ENCODE results near the gene LINGO3.

The LINGO3 gene

DNA sequence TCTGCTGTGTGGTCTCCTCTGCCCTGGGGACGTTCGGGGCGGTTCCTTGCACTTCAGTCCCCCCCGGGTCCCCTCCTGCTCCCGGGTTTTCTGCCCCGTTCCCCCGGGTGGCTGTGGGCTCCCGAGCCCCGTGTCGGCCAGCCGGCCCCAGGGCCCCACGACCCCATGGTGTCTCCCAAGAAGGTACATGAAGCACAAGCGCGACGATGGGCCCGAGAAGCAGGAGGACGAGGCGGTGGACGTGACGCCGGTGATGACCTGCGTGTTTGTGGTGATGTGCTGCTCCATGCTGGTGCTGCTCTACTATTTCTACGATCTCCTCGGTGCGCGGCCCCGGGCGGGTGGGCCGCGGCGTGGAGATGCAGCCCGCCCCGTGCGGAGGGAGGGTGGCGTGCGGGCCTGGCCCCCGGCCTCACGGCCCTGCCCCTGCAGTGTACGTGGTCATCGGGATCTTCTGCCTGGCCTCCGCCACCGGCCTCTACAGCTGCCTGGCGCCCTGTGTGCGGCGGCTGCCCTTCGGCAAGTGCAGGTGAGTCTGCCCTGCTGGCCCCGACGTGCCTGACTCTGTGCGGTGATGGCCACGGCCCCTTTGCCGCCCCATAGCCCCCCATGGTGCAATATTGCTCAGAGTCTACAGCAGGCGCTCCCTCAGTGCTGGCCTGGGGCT is 31.8 kb upstream of the LINGO3 start:
- no peak for DNase-seq (ENCODE audit: low spot score)

DNA sequence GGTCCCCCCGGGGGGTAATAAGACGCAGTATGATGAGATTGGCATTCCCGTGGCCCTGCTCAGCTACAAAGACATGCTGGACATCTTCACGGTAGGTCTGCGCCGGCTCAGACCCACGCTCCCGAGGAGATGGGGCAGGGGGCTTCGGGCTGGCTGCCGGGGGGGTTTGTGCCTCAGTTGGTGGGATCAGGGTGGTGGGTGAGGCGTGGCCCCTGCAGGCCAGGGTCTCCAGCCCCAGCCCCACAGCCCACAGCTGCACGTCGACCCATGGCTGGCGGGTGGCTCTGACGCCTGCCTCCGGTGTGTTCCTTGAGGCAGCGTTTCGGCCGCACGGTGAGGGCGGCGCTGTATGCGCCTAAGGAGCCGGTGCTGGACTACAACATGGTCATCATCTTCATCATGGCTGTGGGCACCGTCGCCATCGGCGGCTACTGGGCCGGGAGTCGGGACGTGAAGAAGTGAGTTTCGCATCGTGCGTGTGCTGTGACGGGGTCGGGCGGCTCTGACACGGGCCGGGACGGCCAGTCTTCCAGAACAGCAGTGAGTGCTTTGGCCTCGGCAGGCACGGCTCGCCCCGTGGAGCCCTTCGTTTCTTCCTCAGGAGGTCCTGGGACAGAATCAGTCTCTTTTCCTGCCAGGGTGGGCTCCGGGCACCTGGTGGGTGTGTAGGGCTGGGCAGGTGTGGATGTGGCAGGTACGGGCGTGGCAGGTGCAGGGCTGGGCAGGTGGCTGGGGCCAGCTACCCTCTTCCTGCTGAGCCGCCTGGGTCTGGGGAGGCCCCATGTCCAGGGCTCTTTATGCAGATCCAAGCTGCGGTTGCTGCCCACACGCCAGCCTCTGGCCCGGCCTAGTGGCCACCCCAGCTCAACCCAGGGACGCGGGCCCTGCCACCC is 31.0 kb upstream of the LINGO3 start:
- DNase-seq (ENCODE audit: low spot score): no peak

DNA sequence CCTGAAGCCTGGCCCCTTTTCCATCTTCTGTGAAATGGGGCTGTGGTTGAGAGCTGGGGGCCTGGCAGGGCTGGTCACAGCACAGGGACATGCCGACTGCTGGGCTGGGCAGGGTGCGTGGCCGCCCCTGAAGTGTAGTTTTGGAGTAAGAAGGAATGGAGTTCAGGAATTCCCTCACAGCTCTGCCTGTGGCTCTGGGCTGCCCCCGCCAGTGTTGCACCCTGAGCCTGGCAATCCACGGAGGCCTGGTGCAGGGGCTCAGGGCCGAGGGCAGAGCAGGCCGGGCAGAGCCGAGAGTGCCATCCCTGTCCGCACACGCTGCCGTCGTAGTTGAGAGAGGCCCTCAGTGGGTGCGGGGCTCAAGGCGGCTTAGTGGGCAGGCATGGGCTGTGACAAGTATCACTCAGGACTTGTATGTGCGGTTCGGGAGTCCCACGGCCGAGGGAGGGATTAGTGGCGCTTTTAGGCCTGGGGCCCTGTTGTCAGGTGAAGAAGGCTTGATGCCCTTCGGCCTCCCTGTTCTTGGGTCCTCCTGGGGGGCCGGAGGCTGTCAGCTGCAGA is 30.2 kb upstream of the LINGO3 start:
- DNase-seq (ENCODE audit: low spot score): no peak

DNA sequence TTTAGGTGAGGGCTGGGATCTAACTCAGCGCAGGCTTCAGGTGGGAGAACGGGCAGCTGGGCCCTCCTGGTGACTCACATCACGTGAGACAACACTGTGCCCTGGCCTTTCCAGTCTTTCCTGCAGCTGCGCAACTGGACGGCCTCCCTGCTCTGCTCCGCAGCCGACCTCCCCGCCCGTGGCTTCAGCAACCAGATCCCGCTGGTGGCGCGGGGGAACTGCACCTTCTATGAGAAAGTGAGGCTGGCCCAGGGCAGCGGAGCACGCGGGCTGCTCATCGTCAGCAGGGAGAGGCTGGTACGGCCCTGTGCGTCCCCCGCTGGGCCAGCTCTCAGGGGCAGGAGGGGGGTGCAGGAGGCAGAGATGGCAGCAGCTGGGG is 29.4 kb upstream of the LINGO3 start:
- DNase-seq (ENCODE audit: low spot score): no peak

DNA sequence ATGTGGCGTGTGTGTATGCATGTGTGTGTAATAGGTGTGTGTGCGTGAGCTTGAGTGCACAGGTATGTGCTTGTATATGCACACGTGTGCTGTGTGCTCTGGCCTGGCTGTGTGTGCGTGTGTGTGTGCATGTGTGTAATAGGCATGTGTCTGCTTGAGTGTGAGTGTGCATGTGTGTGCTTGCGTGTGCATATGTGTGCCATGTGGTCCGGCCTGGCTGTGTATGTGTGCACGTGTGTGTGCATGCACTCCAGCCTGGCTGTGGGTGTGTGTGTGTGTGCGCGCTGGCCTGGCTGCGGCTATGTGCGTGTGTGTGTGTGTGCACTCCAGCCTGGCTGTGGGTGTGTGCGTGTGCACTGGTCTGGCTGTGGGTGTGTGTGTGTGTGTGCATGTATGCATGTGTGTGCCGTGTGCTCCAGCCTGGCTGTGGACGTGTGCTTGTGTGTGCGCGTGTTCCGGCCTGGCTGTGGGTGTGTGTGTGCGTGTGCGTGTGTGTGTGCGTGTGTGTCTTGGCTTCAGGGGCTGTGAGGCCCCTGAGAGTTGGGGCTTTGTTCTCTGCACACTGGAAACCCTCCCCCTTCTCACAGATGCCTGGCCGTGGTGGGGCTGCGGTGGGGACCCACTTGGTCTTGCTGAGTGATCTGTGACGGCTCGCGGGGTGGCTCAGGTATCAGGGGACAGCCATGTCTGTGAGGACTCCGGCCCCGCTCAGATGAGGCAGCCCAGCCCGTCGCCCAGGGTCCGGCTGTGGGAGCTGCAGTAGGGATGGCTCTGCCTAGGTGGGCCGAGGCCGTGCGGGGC is 28.8 kb upstream of the LINGO3 start:
- no peak for DNase-seq (ENCODE audit: low spot score)

DNA sequence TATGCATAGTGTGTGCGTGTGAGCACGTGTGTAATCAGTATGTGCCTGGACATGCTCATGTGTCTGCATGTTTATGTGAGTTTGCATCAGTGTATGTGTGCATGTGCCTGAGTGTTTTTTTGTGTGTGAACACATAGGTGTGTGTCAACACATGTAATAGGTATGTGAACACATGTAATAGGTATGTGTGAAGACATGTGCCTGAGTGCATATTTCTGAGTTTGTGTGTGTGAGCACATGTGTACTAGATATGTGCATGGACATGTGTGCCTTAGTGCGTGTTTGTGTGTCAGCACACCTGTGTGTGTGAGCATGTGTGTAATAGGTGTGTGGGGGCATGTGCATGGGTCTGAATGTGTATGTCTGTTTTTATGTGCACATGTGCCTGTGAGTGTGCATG is 27.9 kb upstream of the LINGO3 start:
- DNase-seq (ENCODE audit: low spot score): no peak

DNA sequence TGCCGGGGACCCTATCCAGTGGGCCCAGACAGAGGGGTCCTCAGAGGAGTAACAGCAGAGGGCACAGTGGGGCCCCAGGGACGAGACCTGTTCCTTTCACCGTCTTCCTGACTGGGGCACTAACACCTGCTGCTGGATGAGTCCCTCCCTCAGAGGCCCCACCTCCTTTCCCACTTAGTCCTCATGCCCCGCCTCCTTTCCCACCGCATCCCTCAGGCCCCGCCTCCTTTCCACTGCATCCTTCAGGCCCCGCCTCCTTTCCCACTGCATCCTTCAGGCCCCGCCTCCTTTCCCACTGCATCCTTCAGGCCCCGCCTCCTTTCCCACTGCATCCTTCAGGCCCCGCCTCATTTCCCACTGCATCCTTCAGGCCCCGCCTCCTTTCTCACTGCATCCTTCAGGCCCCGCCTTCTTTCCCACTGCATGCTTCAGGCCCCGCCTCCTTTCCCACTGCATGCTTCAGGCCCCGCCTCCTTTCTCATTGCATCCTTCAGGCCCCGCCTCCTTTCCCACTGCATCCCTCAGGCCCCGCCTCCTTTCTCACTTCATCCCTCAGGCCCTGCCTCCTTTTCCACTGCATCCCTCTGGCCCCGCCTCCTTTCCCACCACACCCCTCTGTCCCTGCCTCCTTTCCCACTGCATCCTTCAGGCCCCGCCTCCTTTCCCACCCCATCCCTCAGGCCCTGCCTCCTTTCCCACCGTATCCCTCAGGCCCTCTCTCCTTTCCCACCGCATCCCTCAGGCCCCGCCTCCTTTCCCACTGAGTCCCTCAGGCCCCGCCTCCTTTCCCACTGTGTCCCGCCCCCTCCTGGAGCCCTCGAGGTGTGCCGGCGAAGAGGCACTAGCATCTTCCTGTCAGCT is 27.3 kb upstream of the LINGO3 start:
- DNase-seq (ENCODE audit: low spot score): no peak

DNA sequence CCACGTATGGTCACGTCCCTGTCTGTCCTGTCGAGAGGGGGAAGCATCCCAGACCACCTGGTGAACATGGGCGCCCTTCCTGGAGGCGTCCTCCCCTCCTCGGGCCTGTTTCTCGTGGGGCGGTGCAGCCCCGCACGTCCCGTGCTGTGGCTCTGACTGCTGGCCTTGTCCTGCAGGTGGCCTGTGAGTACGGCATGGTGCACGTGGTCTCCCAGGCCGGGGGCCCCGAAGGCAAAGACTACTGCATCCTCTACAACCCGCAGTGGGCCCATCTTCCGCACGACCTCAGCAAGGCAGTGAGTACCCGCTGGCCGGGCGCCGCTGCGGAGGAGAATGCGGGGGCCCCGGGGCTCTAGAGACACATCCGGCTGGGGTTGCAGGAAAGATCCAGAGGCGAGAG is 26.5 kb upstream of the LINGO3 start:
- DNase-seq (ENCODE audit: low spot score): no peak

DNA sequence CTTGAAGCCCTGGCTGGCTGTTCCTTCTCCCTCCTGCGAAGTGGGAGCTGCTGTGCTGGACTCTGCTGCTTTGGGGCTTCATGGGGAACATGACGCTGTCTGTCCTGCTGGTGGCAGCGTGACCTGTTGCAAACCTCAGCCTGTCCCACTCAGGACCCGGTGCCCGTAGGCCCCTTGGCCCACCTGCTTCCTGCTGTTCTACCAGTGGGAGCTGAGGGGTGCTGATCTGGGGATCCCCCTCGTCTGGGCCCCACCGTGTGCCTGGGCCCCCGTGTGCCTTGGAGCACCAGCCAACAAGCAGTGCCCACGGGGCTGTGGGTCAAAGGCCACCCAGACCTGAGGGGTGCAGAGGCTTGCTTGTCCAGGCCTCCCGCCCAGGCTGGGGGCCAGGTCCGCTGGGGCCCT is 25.9 kb upstream of the LINGO3 start:
- no peak for DNase-seq (ENCODE audit: low spot score)

DNA sequence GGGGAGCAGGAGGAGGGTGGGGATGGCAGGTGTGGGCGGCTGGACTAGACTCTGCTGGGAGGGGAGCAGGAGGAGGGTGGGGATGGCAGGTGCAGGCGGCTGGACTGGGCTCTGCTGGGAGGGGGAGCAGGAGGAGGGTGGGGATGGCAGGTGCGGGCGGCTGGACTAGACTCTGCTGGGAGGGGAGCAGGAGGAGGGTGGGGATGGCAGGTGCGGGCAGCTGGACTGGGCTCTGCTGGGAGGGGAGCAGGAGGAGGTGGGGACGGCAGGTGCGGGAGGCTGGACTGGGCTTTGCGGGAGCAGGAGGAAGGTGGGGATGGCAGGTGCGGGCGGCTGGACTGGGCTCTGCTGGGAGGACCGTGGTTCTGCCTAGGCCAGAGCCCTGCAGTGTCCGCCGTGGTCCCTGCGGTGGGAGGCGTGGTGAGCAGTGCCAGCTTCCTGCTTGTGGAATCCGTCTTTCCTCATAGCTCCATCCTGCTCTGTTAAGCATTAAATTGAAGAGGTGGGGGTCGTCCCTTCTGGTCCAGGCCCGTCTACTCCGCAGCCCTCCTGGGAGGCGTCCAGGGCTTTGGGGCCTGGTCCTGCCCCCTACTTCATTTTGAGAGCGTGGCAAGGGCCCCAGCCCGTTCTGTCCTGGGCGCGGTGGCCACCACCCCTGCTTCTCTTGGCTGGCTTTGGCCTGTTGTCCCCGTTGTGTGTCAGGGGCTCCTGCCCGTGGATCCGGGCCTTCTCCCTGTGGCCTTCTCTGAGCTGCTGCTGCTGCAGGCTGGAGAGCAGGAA is 25.3 kb upstream of the LINGO3 start:
- DNase-seq (ENCODE audit: low spot score): no peak

DNA sequence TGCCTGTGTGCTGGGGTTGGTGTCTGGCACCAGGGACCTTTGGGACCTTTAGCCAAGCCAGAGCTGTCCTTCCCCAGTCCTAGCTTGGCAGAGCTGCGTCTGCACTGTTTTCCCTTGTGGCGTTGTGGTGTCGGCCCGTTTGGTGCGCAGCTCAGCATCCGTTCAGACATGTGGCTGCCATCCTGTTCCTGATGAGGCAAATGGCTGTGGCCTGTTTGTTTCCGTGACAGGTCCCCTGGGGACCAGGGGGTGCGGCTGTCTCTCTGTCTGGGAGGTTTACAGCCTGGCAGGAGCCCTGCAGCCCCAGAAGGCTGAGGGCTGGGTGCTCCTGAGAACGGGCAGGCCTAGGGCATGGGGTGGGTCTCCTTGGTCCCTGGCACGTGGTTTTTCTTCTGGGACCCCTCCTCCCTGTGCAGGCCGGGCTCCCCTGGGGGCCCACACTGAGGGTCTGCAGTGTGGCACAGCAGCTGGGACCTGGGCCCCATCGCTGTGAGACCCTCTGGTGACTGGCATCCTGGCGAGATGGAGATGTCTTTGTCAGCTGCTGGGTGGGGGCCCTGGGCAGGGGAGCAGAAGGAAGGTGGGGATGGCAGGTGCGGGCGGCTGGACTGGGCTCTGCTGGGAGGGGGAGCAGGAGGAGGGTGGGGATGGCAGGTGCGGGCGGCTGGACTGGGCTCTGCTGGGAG is 24.5 kb upstream of the LINGO3 start:
- no peak for DNase-seq (ENCODE audit: low spot score)

DNA sequence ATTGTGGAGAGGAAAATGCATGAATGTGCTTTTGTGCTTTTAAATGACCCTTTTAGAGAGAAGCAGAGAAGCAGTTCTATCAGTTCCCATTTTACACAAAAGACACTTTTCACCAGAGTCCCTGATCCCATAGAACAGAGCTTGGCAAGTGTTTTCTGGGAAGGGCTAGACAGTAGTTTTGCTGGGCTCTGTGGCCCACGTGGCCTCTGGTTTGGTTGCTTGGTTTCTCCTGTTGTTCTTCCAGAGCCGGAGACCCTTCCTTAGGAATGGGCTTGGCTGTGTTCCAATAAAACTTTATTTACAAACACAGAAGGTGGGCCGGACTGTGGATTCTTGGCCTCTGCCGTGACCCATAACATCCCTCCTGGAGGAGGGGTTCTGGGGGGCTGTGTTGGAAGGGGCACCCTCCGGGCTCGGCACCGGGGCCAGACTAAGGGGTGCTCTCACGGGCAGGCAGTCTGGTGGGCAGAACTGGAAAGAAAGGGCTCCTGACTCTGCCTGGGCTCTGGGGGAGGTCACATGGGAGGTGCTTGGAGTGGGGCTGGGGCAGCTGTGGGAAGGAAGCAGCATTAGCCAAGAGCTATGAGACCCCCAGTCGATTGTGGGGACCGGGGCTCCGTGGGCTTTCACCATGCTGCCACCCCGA is 23.8 kb upstream of the LINGO3 start:
- DNase-seq (ENCODE audit: low spot score): no peak

DNA sequence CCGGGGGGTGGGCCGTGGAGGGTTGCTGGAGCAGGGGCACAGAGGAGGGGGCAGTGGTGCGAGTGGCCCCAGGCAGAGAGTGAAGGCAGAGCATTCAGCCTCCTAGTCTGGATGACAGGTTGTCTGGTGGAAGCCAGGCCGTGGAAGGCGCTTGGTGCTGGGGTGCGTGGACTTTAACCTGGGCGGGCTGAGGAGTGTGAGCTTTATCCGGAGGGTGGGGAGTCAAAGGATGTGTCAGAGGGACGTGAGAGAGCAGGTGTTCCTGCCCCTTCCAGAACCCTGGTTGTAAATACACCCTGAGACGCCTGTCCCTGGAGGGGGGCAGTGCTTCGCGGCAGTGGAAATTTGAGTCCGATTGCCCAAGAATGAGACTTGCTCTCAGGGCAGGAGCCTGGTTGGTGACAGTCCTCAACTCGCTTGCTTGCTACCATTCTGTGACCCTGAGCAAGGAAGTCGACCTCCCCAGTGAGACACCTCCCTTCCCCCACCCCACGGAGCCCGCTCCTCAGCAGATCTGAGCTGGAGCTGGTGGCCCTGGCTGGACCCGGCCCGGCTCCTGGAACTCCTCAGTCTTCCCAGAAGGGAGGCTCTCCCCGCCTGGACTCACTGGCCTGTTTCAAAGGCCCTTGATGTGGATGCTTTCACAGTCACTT is 22.8 kb upstream of the LINGO3 start:
- DNase-seq (ENCODE audit: low spot score): no peak

DNA sequence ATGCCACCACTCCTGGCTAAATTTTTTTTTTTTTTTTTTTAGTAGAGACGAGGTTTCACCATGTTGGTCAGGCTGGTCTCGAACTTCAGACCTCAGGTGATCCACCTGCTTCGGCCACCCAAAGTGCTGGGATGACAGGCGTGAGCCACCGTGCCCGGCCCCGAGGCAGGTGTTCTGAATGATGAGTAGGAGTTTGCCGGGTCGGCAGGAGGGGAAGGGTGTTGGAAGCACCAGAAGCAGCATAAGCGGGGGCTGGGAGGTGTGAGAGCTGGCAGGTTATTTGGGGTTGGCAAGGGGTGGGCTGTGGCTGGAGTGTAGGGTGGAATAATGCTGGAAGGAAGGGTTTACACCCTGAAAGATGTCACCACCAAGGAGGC is 22.3 kb upstream of the LINGO3 start:
- DNase-seq (ENCODE audit: low spot score): no peak

DNA sequence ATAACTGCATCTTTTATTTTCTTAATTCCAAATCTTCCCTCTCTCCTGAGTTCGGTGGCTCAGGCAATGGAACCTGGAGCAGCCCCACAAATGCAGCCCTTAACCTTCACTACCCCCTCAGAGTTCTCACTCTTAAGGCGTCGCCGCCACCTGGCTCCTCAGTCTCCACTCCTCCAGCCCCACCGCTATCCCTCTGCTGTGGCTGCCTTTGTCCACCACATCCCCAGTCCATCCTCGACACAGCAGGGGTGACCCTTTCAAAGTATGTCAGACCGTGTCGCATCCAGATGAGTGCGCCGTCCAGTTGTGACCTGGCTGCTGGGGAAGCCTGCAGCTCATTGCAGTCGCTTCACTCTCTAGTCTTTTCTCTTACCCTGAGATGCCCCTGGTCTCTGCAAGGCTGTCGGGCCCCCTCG is 21.6 kb upstream of the LINGO3 start:
- no peak for DNase-seq (ENCODE audit: low spot score)

DNA sequence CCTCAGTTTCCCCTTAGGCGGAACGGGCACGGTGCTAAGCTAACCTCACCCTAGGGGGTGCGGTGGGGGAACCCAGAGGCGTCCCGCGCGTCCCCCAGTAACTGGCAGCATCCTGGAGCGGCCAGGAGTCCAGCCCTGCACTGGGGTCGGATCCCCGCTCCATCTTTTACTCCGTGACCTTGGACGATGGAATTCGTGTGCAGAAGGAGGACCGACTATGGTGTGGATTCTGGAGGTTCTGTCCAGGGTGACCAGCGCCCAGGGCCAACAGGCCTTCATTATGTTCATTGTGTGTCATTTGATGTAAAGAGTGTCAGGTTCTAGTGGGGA is 21.2 kb upstream of the LINGO3 start:
- DNase-seq (ENCODE audit: low spot score): peak; percentile 31

DNA sequence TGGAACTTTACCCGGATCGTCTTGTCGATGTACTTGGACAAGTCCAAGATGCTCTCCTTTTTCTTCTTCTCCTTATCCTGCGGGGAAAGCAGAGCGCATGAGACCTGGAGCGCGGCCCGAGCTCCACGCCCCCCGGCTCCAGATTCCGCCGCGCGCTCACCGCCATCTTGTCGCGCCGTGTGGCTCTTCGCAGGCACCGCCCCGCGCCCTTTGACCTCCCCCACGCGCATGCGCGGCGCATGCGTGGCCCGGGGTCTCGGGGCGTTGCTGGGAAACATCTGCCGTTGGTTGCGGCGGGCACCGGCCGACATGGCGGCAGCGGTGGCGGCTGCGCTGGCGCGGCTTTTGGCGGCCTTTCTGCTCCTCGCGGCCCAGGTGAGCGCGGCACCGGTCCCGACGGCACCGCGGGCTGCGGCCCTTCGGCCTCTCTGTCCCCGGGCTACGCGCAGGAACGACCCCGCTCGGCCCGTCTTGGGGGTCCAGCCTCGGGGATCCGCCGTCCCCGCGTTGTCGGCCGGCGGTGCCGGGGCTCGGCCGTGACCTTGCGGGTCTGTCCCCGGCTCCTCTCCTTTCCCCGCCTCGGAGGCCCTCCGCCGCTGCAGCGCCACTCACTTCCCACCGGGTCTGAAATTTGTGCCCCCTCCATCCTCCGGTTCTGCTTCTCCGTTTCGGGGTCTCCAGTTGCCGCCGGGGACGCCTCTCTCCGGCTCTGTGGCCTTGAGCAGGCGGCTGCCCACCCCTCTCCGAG is 20.6 kb upstream of the LINGO3 start, which contains the start of the genes LSM7 and SPPL2B:
Gene LSM7 (minus strand): TSS at position 186 of the 748 bp plus-strand sequence. CDS start 20 bp downstream, at position 166.
Gene SPPL2B (plus strand): TSS at position 284 of the 748 bp plus-strand sequence. CDS start 26 bp downstream, at position 310.
- DNase-seq (ENCODE audit: low spot score): peak; percentile 86

DNA sequence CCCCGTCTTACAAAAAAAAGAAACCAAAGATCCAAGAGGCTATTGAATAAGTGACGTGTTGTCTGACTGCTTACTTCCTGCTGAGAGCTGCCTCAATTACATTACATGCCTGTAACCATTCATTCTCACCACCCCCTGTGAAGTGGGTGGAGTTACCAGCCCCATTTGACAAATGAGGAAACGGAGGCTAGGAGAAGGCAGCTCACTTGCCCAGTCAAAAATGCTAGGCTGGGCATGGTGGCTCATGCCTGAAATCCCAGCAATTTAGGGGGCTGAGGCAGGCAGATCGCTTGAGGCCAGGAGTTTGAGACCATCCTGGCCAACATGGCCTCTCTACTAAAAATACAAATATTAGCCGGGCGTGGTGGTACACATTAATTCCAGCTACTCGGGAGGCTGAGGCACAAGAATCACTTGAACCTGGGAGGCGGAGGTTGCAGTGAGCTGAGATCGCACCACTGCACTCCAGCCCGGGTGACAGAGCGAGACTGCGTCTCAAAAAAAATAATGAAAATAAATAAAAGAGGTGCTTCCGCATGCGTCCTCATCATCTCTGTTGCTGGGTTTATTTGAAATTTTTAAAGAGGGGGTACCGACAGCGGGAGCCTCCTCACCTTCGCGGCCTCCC is 19.9 kb upstream of the LINGO3 start:
- peak; percentile 90 for DNase-seq (ENCODE audit: low spot score)

All from RKO (cell line).